NAMALWA (cell line): Measurements from ENCODE around the gene PFDN6.
"Not testable (repeated sequence)": the region's sequence is repeated elsewhere in the genome, so short reads cannot be mapped to it uniquely, and the experiment has no call there.

Experiments
- DNase-seq: peaks from one replicate; pipeline ENCODE4 v3.0.0-alpha.2; 2015; ENCODE audit warnings: low spot score

Gene PFDN6

DNA sequence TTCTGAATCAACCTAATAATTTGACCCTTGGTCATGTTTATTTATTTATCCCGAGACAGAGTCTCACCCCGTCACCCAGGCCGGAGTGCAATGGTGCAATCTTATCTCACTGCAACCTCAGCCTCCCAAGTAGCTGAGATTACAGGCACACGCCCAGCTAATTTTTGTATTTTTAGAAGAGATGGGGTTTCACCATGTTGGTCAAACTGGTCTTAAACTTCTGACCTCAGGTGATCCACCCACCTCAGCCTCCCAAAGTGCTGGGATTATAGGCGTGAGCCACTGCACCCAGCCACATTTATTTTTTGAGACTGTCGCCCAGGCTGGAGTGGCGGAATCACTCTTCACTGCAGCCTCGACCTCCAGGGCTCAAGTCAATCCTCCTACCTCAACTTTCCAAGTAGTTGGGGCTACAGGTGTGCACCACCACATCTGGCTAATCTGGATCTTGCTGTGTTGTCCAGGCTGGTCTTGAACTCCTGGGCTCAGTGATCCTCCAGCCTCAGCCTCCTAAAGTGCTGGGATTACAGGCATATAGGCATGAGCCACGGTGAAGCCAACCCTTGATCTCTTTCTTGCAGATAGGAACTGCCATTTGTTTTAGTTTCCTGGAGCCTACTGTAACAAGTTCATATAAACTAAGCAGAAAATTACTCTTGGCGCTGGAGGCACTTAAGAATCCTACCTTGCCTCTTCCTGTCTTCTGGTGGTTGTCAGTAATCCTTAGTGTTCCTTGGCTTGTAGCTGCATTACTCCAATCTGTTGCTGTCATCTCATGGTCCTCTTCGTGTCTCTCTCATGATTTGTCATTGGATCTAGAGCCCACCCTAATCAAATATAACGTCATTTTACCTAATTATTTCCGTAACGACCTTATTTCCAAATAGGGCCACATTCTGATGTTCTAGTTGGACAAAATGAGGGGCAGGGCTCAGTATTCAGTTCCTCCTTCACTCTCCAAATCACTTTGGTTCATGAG is 15.2 kb upstream of the PFDN6 start:
- no peak for DNase-seq

- not testable (repeated sequence) for DNase-seq
These were observed 13.4 kb upstream of the PFDN6 start for GRCh38 chr6:33275795-33276580.

DNA sequence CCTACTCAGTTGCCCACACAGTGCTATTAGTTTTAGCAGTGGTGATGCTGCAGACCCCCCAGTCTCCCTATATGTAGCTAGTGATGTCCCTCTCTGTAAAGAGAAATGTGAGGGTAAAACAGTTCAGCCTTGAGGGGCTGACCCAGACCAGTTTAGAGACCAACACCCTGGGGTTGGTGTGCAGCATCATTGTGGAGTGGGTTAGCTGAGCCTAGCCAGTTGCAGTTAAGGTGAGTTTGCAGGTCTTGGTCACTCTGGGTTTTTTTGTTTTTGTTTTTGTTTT is 12.9 kb upstream of the PFDN6 start:
- DNase-seq, result peak; percentile 55

DNA sequence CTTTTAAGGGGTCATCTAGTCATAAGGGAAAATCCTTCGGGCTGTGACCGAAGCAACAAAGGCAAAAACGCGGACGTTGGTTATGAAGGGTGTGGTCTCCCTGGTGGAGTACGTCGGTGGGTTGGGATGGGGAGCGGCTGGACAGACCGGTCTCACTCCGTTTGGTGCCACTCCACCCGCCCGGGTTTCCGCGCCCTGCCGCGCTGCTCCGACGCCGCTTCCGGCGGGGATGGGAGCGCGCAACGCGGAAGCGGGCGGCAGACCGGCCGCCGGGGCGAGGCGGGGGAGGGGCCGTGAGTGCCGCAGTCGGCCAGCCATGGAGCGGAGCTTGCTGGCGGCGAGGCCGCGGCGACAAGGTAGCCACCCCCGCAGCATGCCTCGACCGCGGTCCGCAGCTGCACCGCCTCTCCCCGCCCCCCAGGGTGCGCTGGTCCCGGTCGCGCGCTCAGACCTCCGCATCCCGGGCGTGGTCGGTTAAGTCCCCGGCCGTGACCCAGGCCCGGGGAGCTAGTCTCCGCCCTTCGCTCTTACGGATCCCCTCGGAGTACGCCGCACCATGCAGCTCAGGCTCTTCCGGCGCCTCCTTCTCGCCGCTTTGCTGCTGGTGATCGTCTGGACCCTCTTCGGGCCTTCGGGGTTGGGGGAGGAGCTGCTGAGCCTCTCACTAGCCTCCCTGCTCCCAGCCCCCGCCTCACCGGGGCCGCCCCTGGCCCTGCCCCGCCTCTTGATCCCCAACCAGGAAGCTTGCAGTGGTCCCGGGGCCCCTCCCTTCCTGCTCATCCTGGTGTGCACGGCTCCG is 12.3 kb upstream of the PFDN6 start, which contains the start of gene B3GALT4:
Gene B3GALT4, plus strand, starts transcription at position 260 of the 799 bp plus-strand sequence. Its CDS starts 297 bp downstream, at position 557.
- peak; percentile 86 for DNase-seq

- peak; percentile 66 for DNase-seq
These were observed 11.6 kb upstream of the PFDN6 start for GRCh38 chr6:33277663-33278391.

DNA sequence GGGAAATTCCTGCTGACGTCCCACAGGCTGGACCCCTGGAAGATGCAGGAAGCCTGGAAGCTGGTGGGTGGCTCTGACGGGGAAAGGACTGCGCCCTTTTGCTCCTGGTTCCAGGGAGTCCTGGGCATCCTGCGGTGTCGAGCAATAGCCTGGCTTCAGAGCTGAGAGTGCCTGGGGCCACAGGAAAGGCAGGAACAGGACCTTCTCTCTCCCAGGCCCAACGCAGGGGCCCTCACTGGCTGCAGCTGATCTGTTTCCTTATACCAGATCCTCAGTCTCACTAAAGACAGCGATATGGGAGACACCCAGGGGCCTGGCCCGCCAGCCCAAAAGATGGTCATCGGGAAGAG is 11.0 kb upstream of the PFDN6 start:
- DNase-seq, result no peak

GRCh38 chr6:33278810-33279209 is 10.6 kb upstream of the PFDN6 start:
- no peak for DNase-seq

GRCh38 chr6:33279257-33279695 is 10.1 kb upstream of the PFDN6 start:
- DNase-seq, result no peak

- peak; percentile 71 for DNase-seq
These were observed 9.4 kb upstream of the PFDN6 start for GRCh38 chr6:33279971-33280511.

- DNase-seq, result no peak
These were observed 8.9 kb upstream of the PFDN6 start for GRCh38 chr6:33280539-33280938.

GRCh38 chr6:33285214-33285613 is 4.2 kb upstream of the PFDN6 start:
- not testable (repeated sequence) for DNase-seq

DNA sequence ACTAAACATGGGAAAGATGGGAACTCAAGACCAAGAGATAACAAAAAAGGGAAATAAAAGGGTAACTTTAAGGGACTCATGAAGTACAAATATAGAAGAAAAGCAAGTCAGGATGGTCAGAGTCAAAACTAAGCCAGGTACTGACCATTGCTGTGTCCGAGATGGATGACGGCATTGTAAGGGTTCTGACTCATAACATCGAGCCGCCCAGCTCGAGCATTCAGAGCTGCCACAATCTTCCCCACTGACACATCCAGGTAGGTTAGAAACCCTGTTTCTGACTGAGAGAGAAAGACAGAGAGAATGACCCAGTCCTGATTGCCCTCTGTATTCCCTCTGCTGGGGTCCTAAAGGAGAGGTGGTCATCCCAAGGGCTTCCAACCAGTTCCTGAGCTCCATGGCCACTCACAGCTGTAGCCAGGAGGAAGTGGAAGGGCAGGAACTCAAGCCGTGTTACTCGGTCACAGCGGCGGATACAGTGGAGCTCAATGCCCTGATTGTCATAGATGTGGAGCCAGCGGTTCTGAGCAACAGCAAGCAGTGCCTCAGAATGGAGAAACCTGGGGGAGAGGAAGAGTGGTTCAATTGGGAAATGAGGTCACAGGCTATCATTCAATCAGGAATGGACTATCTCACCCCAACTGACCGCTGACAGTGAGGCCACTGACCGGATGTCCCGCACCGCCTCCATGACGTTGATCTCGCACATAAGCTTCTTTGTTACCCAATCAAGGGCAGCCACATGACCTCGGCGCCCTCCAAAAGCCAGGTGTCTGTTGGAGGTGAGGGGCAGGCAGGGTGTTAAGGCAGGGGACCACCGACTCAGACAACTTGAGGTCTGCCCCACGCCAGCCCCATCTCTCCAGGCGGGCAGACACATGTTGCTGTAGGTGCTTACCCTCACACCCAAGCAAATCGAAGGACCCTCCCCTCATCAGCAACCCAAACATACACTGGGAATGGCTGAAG is 2.2 kb upstream of the PFDN6 start:
- DNase-seq, result no peak

- no peak for DNase-seq
These were observed 1.1 kb upstream of the PFDN6 start for GRCh38 chr6:33288141-33288920.

- DNase-seq, result no peak
These were observed 449 bp downstream of the PFDN6 start for GRCh38 chr6:33289784-33290315.

- DNase-seq, result no peak
These were observed 1.1 kb downstream of the PFDN6 start for GRCh38 chr6:33290459-33290858.

GRCh38 chr6:33292996-33293682 is 3.7 kb downstream of the PFDN6 start:
- no peak for DNase-seq

DNA sequence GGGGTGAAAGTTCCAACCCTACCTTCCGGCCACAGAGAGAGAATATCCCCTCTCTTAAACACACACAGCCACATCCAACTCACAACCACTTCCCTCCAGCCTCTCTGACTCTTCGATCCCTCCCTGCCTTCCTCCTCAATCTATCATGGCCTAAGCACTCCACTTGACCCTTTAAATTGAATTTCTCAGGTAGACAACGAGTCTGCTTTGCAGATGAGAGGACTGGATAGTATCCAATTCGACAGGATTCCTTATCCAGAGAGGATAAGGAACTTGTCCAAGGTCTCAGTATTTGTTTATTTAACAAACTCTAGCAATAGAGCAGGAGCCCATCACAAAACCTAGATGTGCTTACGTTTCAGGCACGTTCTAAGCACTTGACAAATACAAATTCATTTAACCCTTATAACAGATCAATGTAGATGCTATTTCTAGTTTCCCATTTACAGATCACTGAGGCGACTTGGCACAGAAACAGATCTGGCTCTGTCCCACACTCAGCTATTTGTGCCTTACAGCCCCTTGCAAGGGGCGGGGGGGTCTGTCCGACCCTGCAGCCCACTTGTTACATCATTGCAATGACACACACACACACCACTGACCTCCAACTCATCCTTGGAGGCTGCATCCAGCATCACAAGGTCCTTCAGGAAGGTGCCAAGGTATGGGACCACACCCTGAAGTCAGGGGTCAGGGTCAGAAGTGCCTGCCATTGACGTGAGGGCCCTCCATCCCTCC is 4.9 kb downstream of the PFDN6 start:
- DNase-seq, result no peak
